HG02798 (cell line): ENCODE data around the gene GH2.
"Not testable (repeated sequence)": the region's sequence is repeated elsewhere in the genome, so short reads cannot be mapped to it uniquely, and the experiment has no call there.

Source experiments
- ATAC-seq: cut with Tn5 transposase; IDR thresholded peaks from one replicate; pipeline ENCODE4 v1.9.1; 2021; ENCODE audit warnings: mild to moderate bottlenecking; ENCODE audit not compliant: unreplicated experiment, poor library complexity

The GH2 gene

GRCh38 chr17:63911657-63912100 is 29.9 kb upstream of the GH2 start:
- no peak for ATAC-seq

- no peak for ATAC-seq
These were observed 29.4 kb upstream of the GH2 start, which contains the start of gene CSHL1 for GRCh38 chr17:63911041-63911635. Gene CSHL1, minus strand, starts transcription at chr17:63911258. Its CDS starts 62 bp downstream, at chr17:63911196.

DNA sequence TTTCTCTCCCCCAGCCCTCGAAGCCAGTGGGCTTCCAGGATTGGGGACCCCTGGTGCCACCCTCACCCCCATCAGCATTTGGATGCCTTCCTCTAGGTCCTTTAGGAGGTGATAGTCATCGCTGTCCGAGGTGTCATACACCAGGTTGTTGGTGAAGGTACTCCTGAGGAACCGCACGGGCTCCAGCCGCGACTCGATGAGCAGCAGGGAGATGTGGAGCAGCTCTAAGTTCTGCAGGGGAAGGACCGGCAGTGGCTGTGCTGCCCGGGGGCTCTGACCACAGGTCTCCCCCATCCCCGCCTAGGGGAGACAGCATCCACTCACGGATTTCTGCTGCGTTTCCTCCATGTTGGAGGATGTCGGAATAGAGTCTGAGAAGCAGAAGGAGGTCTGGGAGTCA is 28.4 kb upstream of the GH2 start:
- no peak for ATAC-seq

- not testable (repeated sequence) for ATAC-seq
These were observed 27.8 kb upstream of the GH2 start for GRCh38 chr17:63909586-63909985.

DNA sequence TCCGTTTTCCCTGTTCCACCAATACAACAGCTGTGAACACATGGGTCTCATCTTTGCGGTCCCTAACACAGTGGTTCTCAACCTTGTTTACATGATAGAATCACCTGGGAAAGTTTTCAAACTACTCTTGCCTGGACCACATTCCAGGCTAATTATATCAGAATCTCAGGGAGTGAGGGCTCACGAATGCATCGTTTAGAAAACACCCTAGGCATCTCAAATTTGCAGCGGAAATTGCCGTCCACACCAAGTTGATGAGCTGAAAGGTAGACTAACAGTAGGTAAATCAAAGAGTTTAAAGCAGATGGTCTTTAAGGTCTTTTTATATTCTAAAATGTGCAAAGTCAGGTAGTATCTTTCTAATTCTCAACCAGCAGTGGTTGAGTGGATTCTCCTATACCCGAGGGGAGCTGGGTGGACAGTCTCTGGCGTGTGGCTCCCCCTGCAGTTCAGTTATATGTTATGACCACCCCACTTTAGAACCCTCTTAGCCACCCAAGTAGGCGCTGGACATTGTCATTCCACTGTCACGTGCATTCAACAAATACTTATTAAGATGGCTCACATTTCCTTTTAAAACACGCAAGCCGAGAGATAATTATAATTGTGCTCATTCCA is 25.5 kb upstream of the GH2 start:
- ATAC-seq = not testable (repeated sequence)

- not testable (repeated sequence) for ATAC-seq
These were observed 23.1 kb upstream of the GH2 start for GRCh38 chr17:63904796-63905195.

DNA sequence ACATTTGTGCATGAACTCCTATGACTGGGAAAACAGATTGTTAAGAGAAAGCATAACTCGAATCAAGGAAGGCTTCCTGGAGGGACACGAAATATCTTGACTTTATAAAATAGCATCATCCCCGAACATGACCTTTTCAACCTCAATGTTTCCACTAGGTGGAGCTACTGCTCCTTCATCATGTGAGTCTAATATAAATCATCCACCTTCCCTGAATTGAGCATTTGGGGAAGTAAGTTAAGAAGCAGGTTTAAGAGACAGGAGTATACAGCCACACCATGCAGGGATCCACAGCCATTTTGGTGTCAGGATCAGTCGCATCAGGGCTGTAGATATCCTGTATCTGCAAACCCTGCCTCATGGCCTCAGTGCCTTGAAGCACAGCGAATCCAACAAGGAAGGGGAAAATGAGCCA is 22.1 kb upstream of the GH2 start:
- not testable (repeated sequence) for ATAC-seq

- ATAC-seq = not testable (repeated sequence)
These were observed 20.2 kb upstream of the GH2 start for GRCh38 chr17:63901971-63902370.

DNA sequence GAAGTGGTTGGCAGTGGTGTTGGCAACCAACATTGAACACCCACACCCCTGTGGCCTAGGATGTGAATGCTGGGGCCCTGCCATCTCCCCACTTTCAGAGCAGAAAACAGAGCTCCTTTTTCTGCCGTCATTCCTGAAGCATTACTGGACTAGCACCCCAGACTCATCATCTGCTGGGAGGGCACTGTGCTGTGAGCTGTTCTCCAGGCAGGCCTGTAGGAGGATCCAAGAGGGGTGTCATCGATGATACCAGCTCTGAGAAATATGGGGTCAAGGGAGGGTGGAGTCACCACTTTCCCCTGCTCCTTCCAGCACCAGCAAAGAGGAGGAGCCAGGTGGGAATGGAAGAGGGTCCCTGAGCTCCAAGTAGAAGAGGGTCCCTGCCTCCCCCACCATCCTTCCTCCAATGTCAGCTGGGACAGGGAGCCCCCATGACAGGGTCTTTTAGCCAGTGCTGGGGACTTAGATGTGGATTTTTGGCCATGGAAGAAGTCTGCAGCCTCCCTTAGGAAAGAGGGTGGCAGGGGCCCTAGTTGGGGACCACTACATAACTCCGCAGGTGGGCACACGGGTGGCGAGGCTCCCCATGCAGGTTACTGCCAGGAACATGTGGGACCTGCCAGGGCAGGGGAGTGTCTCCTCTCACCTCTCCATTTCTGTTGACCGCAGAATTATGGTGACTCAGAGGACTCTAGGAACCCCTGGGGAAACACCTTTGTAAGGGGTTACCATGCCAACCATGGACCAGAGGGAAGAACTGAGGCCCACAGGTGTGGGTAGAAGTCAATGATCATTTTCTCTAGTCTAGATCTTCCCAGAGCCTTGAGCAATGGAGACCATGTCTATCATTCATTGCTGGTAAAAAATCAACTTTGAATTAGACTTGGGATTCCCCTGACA is 17.4 kb upstream of the GH2 start:
- not testable (repeated sequence) for ATAC-seq

DNA sequence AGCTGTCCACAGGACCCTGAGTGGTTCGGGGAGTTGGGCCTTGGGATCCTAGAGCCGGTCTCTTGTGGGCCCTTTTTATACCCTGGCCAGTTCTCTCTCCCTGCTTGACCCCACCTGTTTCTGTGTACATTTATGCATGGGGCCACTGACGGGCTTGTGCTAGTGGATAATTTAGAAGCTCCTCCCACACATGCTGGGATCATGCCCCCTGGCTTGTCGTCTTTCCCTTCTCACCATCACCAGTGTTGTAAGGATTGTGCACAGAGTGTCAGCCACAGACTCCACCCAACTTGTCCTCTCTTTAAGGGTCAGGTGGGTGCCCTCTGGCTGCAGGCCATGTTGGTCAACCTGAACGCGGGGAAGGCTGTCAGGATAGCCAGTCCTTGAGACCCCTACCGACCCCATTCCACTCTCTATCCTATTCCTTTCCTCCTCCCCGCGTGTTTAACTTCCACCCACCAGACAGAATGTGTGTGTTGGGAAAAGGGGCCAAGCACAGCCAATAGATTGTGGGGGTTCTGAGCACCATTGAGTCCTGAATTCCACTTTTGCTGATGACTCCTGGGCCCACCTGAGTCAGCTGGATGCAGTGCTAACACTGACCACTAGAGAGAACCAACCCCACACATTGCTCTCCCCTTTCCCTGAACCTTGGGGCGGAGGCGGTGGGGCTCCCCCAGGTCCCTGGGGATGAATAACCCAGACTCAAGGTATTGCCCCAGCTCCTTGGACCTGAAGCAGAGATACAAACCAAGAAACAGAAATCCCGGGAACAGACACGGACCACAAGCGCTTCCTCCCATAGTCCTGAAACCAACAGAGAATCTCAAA is 15.0 kb upstream of the GH2 start, which contains the start of gene CSH1:
CSH1 (minus strand) TSS at position 51 of the 831 bp plus-strand sequence. CDS start 63 bp downstream, outside the sequence.
- peak; percentile 53 for ATAC-seq

DNA sequence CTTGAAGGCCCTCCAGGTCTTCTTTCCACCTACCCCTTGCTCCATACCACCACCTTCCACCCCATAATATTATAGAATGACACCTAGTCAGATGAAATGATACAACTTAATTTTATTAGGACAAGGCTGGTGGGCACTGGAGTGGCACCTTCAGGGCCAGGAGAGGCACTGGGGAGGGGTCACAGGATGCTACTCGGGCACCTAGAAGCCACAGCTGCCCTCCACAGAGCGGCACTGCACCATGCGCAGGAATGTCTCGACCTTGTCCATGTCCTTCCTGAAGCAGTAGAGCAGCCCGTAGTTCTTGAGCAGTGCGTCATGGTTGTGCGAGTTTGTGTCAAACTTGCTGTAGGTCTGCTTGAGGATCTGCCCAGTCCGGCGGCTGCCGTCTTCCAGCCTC is 13.1 kb upstream of the GH2 start:
- not testable (repeated sequence) for ATAC-seq

DNA sequence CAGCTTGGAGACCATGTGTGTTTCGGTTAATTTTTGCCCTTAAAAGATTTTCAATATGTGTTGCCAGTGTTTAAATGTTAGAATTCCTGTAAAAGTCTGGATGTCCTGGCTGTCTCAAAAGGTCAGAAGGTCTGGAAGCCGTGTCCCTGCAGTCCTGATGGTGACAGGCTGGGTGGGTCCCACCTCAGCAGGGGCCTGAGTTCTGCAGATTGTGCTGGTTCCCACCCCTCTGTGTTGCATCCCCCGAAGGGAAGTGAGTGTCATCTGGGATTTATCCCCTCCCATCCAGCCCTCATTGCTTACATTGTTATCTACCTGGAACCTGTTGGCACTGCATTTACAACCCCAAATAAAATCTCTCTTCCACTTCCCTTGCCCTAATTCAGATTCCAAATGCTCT is 12.3 kb upstream of the GH2 start:
- not testable (repeated sequence) for ATAC-seq

GRCh38 chr17:63892316-63893037 is 10.7 kb upstream of the GH2 start:
- ATAC-seq = not testable (repeated sequence)

GRCh38 chr17:63889026-63889848 is 7.5 kb upstream of the GH2 start:
- not testable (repeated sequence) for ATAC-seq

DNA sequence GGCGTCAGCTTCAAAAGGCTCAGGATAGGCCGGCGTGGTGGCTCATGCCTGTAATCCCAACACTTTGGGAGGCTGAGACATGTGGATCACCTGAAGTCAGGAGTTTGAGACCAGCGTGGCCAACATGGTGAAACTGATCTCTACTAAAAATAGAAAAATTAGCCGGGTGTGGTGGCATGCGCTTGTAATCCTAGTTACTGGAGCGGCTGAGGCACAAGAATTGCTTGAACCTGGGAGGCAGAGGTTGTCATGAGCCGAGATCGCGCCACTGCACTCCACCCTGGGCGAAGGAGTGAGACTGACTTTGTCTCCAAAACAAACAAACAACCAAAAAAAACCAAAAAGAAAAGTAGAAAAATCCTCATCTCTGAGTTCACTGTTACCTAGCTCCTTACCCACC is 3.4 kb upstream of the GH2 start:
- not testable (repeated sequence) for ATAC-seq

DNA sequence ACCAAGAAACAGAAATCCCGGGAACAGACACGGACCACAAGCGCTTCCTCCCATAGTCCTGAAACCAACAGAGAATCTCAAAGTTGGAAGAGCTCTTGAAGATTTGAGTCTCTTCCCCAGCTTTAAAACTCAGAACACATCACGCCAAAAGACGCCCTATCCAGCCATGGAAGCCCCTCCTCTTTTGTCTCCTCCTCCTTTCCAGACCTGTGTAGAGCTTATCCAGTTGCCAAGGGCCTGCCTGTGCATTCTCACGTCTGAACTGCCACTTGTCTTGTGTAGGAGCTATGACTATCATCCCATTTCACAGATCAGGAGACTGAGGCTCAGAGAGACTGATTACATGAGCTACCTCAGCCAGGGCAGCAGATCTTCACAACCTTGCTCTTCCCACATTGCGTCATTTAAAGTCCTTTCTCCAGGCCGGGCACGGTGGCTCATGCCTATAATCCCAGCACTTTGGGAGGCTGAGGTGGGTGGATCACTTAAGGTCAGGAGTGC is 932 bp upstream of the GH2 start:
- not testable (repeated sequence) for ATAC-seq

DNA sequence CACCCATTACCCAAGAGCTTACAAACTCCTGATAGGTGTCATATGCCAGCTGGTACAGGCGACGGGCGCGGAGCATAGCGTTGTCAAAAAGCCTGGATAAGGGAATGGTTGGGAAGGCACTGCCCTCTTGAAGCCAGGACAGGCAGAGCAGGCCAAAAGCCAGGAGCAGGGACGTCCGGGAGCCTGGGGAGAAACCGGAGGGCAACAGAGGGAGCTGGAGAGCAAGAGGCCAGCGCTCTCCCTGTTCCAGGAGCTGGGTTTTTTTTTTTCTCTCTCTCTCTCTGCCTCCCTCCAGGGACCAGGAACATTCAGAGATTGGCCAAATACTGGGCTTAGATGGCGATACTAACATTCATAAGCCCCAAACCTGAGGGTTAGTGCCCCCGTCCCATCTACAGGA is 407 bp downstream of the GH2 start:
- not testable (repeated sequence) for ATAC-seq

DNA sequence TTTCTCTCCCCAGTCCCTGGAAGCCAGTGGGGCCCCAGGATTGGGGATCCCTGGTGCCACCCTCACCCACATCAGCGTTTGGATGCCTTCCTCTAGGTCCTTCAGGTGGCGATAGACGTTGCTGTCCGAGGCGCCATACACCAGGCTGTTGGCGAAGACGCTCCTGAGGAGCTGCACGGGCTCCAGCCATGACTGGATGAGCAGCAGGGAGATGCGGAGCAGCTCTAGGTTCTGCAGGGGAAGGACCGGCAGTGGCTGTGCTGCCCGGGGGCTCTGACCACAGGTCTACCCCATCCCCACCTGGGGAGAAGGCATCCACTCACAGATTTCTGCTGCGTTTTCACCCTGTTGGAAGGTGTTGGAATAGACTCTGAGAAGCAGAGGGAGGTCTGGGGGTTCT is 1.0 kb downstream of the GH2 start:
- ATAC-seq = no peak
